Measurements from ENCODE around the gene RPS6KA3.
"Not testable (repeated sequence)": the region's sequence is repeated elsewhere in the genome, so short reads cannot be mapped to it uniquely, and the experiment has no call there.

RPS6KA3 gene

DNA sequence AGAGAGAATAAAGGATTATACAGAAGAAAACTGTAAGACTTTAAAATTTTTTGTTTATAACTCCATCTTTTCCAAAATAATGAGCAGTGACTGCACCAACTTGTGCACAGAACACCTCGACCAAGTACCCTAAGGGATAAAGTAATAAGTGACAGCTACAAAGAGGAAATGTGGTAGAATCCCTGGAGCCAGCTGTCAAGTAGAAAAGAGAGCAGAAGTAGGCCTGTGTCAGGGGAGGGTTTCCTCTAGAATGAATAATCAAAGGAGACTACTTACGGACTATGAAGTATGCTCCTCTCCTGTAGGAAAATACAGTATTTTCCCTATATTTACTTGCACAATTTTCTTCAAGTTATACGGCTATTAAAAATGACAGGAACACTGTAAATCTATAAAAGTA, 126.3 kb downstream of the RPS6KA3 start:
- Histone ChIP-seq H3K4me1 (ENCODE audit: control insufficient read depth in 5 of 5, insufficient read depth in 5 of 5, low read length in 5 of 5) (peaks cover 5 to 24% (median 22%) of the 10 kb centered on the region in 5 donors), H3K9ac (ENCODE audit: low read length in 5 of 5) (peak overlapping the region; percentile 66 to 93 (median 89)), H3K9me3 (ENCODE audit: control insufficient read depth in 5 of 5, low read length in 5 of 5) (no peaks in the 10 kb centered on the region), H3K4me3 (ENCODE audit: low read depth in 1 of 5, low read length in 5 of 5) (peak overlapping the region; percentile 82 to 98 (median 93)), H3K27me3 (ENCODE audit: control insufficient read depth in 5 of 5, insufficient read depth in 4 of 5, low read length in 5 of 5) (no peaks in the 10 kb centered on the region), H3K36me3 (ENCODE audit: control insufficient read depth in 5 of 5, insufficient read depth in 5 of 5, low read length in 5 of 5) (peaks cover 13 to 23% (median 18%) of the 10 kb centered on the region in 5 donors), H3K27ac (ENCODE audit: low read depth, low read length) (peak overlapping the region; percentile 88)

DNA sequence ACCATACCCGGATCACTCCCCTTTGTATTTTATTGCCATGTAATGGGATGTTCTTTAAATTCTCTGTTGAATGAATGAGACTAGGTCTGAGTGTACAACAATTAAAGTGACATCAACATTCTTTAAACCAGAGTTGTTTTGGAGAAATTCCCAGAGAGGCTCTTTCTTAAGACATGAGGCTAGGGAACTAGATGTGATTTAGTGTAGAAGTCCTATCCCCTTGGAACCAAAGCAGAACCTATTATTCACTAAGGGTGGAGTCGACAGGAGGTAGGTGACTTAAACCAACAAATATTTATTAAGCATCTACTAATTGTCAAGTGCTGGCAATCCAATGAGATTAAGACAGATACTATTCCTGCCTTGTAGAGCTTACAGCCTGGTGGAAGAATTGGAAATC, 126.7 kb downstream of the RPS6KA3 start:
- peak overlapping the region; percentile 82 to 98 (median 93) for H3K4me3 ChIP-seq (ENCODE audit: low read depth in 1 of 5, low read length in 5 of 5)
- no peak overlapping the region for H3K27ac ChIP-seq (ENCODE audit: low read depth, low read length)
- peaks cover 13 to 27% (median 23%) of the 10 kb centered on the region in 5 donors for H3K36me3 ChIP-seq (ENCODE audit: control insufficient read depth in 5 of 5, insufficient read depth in 5 of 5, low read length in 5 of 5)
- peak overlapping the region in 3 of 5 donors; percentile 66 to 93 (median 93) for H3K9ac ChIP-seq (ENCODE audit: low read length in 5 of 5)
- no peaks in the 10 kb centered on the region for H3K27me3 ChIP-seq (ENCODE audit: control insufficient read depth in 5 of 5, insufficient read depth in 4 of 5, low read length in 5 of 5)
- H3K4me1 ChIP-seq (ENCODE audit: control insufficient read depth in 5 of 5, insufficient read depth in 5 of 5, low read length in 5 of 5): peaks cover 5 to 24% (median 22%) of the 10 kb centered on the region in 5 donors
- H3K9me3 ChIP-seq (ENCODE audit: control insufficient read depth in 5 of 5, low read length in 5 of 5): no peaks in the 10 kb centered on the region

DNA sequence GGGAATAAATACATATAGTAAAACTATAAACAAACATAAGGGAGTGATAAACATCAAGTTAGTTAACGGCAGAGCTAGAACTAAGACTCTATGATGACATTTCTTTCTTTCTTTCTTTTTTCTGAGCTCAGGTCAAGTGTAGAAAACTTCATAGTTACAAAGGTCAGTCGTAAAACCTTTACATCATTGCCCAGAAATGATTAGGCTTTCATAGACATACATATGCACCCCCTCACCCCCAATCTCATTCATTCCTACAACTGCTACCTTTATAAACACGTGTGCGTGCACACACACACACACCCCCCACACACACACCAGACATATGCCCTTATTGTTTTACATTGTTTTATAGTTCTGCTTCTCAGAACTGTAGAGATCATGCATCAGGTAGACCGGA, 130.8 kb downstream of the RPS6KA3 start:
- no peaks in the 10 kb centered on the region for H3K9me3 ChIP-seq (ENCODE audit: control insufficient read depth in 5 of 5, low read length in 5 of 5)
- no peak overlapping the region for H3K27ac ChIP-seq (ENCODE audit: low read depth, low read length)
- peaks cover 3 to 23% (median 21%) of the 10 kb centered on the region in 5 donors for H3K4me1 ChIP-seq (ENCODE audit: control insufficient read depth in 5 of 5, insufficient read depth in 5 of 5, low read length in 5 of 5)
- no peak overlapping the region for H3K9ac ChIP-seq (ENCODE audit: low read length in 5 of 5)
- H3K36me3 ChIP-seq (ENCODE audit: control insufficient read depth in 5 of 5, insufficient read depth in 5 of 5, low read length in 5 of 5): peaks cover 33 to 64% (median 47%) of the 10 kb centered on the region in 5 donors
- H3K4me3 ChIP-seq (ENCODE audit: low read depth in 1 of 5, low read length in 5 of 5): no peak overlapping the region
- no peaks in the 10 kb centered on the region for H3K27me3 ChIP-seq (ENCODE audit: control insufficient read depth in 5 of 5, insufficient read depth in 4 of 5, low read length in 5 of 5)

DNA sequence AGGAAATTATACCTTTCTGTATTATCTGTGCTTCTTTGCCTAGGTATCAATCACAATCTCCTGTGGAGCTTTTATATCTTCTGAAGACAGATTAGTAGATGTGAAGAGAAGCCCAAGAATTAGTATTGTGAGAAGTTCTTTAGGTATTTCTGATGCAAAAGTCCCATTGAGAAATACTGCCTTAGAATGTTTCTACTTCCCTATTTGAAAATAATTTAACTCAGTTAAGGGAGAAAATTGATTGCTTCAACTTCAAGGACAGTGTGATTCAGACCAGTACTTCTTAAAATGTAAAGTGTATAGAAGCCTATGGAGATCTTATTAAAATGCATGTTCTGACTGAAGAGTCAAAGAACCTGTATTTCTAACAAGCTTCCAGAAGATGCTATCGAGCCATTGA, 134.0 kb downstream of the RPS6KA3 start:
- Histone ChIP-seq H3K4me1 (ENCODE audit: control insufficient read depth in 5 of 5, insufficient read depth in 5 of 5, low read length in 5 of 5) (peaks cover 0 to 4% (median 0%) of the 10 kb centered on the region in 5 donors), H3K36me3 (ENCODE audit: control insufficient read depth in 5 of 5, insufficient read depth in 5 of 5, low read length in 5 of 5) (peaks cover 51 to 84% (median 54%) of the 10 kb centered on the region in 5 donors), H3K4me3 (ENCODE audit: low read depth in 1 of 5, low read length in 5 of 5) (no peak overlapping the region)

DNA sequence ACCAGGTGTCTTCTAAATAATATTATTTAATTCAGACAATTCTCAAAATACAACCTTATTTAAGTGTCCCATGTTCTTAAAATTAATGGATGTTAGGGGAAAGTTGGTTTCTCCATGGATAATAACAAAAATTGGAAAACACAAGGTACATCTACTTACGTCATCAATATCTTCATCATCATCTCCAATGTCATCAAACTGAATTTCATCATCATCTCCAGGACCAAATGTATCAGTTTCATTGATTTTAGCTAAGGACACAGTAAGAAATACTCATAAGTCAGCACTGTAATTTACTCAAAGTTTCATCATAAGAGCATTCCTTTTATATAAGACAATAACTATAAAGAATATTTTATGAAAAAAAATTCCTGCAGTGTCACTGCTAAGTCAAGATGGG, 136.4 kb downstream of the RPS6KA3 start:
- Histone ChIP-seq H3K9me3 (ENCODE audit: control insufficient read depth in 5 of 5, low read length in 5 of 5) (no peaks in the 10 kb centered on the region), H3K27ac (ENCODE audit: low read depth, low read length) (no peak overlapping the region), H3K4me1 (ENCODE audit: control insufficient read depth in 5 of 5, insufficient read depth in 5 of 5, low read length in 5 of 5) (peaks cover 0 to 4% (median 0%) of the 10 kb centered on the region in 5 donors), H3K27me3 (ENCODE audit: control insufficient read depth in 5 of 5, insufficient read depth in 4 of 5, low read length in 5 of 5) (no peaks in the 10 kb centered on the region), H3K9ac (ENCODE audit: low read length in 5 of 5) (no peak overlapping the region), H3K4me3 (ENCODE audit: low read depth in 1 of 5, low read length in 5 of 5) (no peak overlapping the region), H3K36me3 (ENCODE audit: control insufficient read depth in 5 of 5, insufficient read depth in 5 of 5, low read length in 5 of 5) (peaks cover 32 to 64% (median 41%) of the 10 kb centered on the region in 5 donors)

More for the DNA sequence above, 134.0 kb downstream of the RPS6KA3 start:
- no peaks in the 10 kb centered on the region for H3K27me3 ChIP-seq (ENCODE audit: control insufficient read depth in 5 of 5, insufficient read depth in 4 of 5, low read length in 5 of 5)
- H3K27ac ChIP-seq (ENCODE audit: low read depth, low read length): no peak overlapping the region
- H3K9me3 ChIP-seq (ENCODE audit: control insufficient read depth in 5 of 5, low read length in 5 of 5): no peaks in the 10 kb centered on the region
- H3K9ac ChIP-seq (ENCODE audit: low read length in 5 of 5): no peak overlapping the region

DNA sequence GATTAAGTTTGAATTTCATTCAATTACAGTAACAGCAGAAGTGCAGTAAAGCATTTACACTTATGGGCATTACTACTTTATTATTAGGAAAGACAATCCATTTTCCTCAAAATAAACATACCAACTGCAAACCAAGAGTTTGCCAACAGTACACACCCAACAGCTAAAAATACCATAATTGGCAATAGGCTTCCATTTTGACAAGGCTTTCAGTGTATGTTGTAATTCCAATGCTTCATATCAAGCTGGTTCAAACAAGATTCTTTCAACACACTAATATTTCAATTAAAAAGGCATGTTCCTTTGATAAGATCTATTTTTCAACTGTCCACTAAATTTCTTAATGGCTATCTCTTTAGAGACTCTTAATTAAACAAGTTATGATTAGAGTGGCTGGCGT, 137.2 kb downstream of the RPS6KA3 start:
- no peak overlapping the region for H3K4me3 ChIP-seq (ENCODE audit: low read depth in 1 of 5, low read length in 5 of 5)
- peaks cover 0 to 4% (median 0%) of the 10 kb centered on the region in 5 donors for H3K4me1 ChIP-seq (ENCODE audit: control insufficient read depth in 5 of 5, insufficient read depth in 5 of 5, low read length in 5 of 5)
- no peak overlapping the region for H3K9ac ChIP-seq (ENCODE audit: low read length in 5 of 5)
- no peaks in the 10 kb centered on the region for H3K27me3 ChIP-seq (ENCODE audit: control insufficient read depth in 5 of 5, insufficient read depth in 4 of 5, low read length in 5 of 5)
- H3K27ac ChIP-seq (ENCODE audit: low read depth, low read length): no peak overlapping the region
- no peaks in the 10 kb centered on the region for H3K9me3 ChIP-seq (ENCODE audit: control insufficient read depth in 5 of 5, low read length in 5 of 5)
- peaks cover 35 to 60% (median 43%) of the 10 kb centered on the region in 5 donors for H3K36me3 ChIP-seq (ENCODE audit: control insufficient read depth in 5 of 5, insufficient read depth in 5 of 5, low read length in 5 of 5)

DNA sequence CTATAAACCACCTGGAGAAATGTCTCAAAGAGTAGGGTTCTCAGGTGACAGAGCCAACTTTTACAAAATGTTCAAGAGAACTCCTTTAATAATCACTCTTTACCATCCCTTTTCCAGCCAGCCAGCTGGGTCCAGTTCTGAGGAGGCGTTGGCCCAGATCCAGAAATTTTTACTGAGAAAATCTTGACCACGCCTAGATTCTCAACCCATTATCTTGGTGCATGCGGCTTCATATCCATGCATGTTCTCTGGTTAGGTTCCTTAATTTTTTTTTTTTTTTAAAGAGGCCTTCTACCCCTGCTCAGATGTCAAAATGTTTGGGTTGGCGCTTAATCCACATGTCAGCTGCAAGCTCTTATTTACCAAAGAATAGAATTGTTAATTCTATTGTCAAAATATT, 138.0 kb downstream of the RPS6KA3 start:
- no peak overlapping the region for H3K4me3 ChIP-seq (ENCODE audit: low read depth in 1 of 5, low read length in 5 of 5)
- peaks cover 36 to 58% (median 42%) of the 10 kb centered on the region in 5 donors for H3K36me3 ChIP-seq (ENCODE audit: control insufficient read depth in 5 of 5, insufficient read depth in 5 of 5, low read length in 5 of 5)

DNA sequence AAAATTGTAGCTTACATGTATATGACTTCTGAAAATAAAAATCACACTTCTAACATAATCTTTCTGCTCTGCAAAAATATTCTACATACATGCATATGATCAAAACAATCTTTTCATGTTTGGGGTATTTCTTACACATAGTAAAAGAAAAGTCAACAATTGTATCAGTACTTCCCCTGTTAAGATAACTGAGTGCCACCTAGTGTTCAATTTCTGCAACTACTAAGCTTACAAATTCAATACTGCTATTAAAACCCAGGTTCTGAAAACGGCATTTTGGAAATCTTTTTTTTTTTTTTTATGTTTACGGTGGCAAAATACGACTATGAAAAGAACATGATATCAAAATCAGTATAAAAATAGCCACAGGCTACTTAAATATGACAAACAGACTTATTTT, 139.3 kb downstream of the RPS6KA3 start:
- not testable (repeated sequence) for H3K4me3 ChIP-seq (ENCODE audit: low read depth in 1 of 5, low read length in 5 of 5); H3K27me3 ChIP-seq (ENCODE audit: control insufficient read depth in 5 of 5, insufficient read depth in 4 of 5, low read length in 5 of 5); H3K9me3 ChIP-seq (ENCODE audit: control insufficient read depth in 5 of 5, low read length in 5 of 5); H3K27ac ChIP-seq (ENCODE audit: low read depth, low read length); H3K9ac ChIP-seq (ENCODE audit: low read length in 5 of 5); H3K4me1 ChIP-seq (ENCODE audit: control insufficient read depth in 5 of 5, insufficient read depth in 5 of 5, low read length in 5 of 5)
- H3K36me3 ChIP-seq (ENCODE audit: control insufficient read depth in 5 of 5, insufficient read depth in 5 of 5, low read length in 5 of 5): peaks cover 25 to 47% (median 32%) of the 10 kb centered on the region in 5 donors

More for the DNA sequence above, 138.0 kb downstream of the RPS6KA3 start:
- Histone ChIP-seq H3K9ac (ENCODE audit: low read length in 5 of 5) (no peak overlapping the region), H3K4me1 (ENCODE audit: control insufficient read depth in 5 of 5, insufficient read depth in 5 of 5, low read length in 5 of 5) (peaks cover 0 to 4% (median 0%) of the 10 kb centered on the region in 5 donors), H3K9me3 (ENCODE audit: control insufficient read depth in 5 of 5, low read length in 5 of 5) (no peaks in the 10 kb centered on the region), H3K27ac (ENCODE audit: low read depth, low read length) (no peak overlapping the region), H3K27me3 (ENCODE audit: control insufficient read depth in 5 of 5, insufficient read depth in 4 of 5, low read length in 5 of 5) (no peaks in the 10 kb centered on the region)

DNA sequence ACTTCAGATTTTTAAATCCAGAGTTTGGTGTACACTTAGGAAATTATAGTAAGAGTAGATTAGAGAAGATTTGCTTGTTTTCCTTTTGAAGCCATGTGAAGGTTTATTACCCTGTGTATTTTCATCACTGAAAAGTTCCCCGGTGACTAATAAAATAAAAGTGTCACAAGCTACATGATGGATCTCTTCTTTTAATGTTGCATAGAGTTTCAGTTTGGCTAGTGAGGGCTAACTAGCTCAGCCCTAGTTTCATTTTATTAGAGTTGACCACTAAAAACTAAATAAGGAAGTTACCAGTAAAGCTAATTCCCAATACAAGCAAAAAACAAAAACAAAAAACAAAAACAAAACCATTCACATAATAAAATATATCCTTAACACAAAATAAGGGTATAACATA, 139.9 kb downstream of the RPS6KA3 start:
- peaks cover 22 to 42% (median 26%) of the 10 kb centered on the region in 5 donors for H3K36me3 ChIP-seq (ENCODE audit: control insufficient read depth in 5 of 5, insufficient read depth in 5 of 5, low read length in 5 of 5)

DNA sequence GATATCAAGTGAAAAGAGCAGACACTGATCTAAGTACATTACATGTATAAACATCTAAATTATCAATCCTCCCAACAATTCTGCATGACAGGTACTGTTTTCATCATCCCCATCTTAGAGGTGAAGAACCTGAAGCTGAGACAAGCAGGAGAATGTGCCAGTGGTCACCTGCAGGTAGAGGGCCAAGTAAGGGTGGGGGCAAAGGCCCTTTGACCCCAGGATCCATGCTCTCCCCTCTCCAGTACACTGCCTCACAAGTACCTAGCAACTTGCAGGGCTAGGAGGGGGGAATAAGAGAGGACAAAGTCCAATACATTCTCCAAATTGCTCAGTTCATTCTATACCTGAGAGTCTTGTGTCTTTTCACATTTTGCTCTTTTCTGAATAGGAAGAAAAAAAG, 141.7 kb downstream of the RPS6KA3 start:
- H3K36me3 ChIP-seq (ENCODE audit: control insufficient read depth in 5 of 5, insufficient read depth in 5 of 5, low read length in 5 of 5): peaks cover 12 to 24% (median 17%) of the 10 kb centered on the region in 5 donors
- H3K27ac ChIP-seq (ENCODE audit: low read depth, low read length): no peak overlapping the region
- H3K4me1 ChIP-seq (ENCODE audit: control insufficient read depth in 5 of 5, insufficient read depth in 5 of 5, low read length in 5 of 5): peaks cover 0 to 4% (median 0%) of the 10 kb centered on the region in 5 donors
- no peaks in the 10 kb centered on the region for H3K27me3 ChIP-seq (ENCODE audit: control insufficient read depth in 5 of 5, insufficient read depth in 4 of 5, low read length in 5 of 5)
- H3K4me3 ChIP-seq (ENCODE audit: low read depth in 1 of 5, low read length in 5 of 5): no peak overlapping the region
- H3K9me3 ChIP-seq (ENCODE audit: control insufficient read depth in 5 of 5, low read length in 5 of 5): no peaks in the 10 kb centered on the region
- H3K9ac ChIP-seq (ENCODE audit: low read length in 5 of 5): no peak overlapping the region

More for the DNA sequence above, 139.9 kb downstream of the RPS6KA3 start:
- not testable (repeated sequence) for H3K9me3 ChIP-seq (ENCODE audit: control insufficient read depth in 5 of 5, low read length in 5 of 5); H3K27ac ChIP-seq (ENCODE audit: low read depth, low read length); H3K27me3 ChIP-seq (ENCODE audit: control insufficient read depth in 5 of 5, insufficient read depth in 4 of 5, low read length in 5 of 5); H3K9ac ChIP-seq (ENCODE audit: low read length in 5 of 5); H3K4me1 ChIP-seq (ENCODE audit: control insufficient read depth in 5 of 5, insufficient read depth in 5 of 5, low read length in 5 of 5); H3K4me3 ChIP-seq (ENCODE audit: low read depth in 1 of 5, low read length in 5 of 5)
